ENCODE results near the gene SCART1.
"Not testable (repeated sequence)": the region's sequence is repeated elsewhere in the genome, so short reads cannot be mapped to it uniquely, and the experiment has no call there.

The SCART1 gene

DNA sequence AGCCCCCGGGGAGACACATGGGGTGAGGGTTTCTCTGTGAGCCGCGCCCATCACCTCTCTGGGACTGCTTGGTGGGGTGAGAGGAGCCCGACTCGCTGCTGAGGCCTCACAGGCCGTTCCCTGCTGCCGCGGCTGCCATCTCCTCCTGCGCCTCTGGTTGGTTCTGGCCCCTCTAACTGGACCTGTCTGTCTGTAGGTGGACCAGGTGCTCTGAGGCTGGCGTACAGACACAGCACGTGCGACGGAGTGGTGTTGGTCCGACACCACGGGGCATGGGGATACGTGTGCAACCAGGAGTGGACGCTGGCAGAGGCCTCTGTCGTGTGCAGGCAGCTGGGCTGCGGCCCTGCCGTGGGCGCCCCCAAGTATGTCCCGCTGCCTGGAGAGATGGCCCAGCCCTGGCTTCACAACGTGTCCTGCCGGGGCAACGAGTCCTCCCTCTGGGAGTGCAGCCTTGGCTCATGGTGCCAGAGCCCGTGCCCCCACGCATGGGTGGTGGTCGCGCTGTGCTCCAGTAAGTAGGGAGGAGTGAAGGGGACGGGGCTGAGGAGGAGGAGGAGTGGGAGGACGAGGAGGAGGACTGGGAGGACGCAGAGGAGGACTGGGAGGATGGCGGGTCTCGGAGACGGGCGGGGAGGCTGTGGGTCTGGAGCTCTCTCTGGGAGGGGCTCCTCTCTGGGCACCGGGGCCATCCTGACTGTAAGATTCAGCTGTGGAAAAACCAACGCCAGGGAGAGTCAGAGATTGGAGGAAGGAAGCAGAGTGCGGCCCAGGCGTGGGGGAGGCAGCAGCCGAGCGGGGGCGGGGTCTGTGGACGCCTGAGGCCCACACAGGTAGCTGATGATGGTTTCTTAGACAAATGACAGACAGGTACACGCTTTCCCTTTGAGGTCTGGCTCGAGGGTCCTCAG lies 2.6 kb downstream of the SCART1 start:
- no peak for DNase-seq (ENCODE audit: low read depth)

DNA sequence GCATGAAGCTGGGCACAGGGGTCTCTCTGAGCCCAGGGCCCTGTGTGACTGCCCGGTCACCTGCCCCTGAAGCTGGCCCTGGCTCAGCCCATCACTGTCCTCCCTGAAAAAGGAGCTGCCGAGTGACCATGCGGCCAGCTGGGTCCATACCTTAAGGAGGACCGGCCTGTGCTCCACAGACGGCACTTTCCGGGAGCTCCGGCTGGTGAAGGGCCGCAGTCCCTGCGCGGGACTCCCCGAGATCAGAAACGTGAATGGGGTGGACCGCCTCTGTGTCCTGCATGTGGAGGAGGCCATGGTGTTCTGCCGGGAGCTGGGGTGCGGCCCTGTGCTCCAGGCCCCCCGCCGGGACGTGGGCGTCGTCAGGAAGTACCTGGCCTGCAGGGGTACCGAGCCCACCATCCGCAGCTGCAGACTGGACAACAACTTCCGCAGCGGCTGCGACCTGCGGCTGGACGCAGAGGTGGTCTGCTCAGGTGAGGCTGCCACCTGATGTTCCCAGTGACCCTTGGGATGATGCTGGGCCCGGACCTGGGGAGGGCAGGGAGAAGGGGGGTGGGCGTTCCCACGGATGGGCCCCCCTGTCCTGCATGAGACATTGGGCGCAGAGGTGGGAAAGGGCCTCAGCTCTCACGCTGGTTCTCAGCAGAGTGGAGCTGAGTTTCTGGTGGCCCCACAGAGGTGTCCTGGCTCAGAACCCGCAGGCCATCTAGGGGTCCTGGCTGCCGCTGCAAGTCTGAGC lies 3.5 kb downstream of the SCART1 start:
- DNase-seq (ENCODE audit: low read depth), result no peak

DNA sequence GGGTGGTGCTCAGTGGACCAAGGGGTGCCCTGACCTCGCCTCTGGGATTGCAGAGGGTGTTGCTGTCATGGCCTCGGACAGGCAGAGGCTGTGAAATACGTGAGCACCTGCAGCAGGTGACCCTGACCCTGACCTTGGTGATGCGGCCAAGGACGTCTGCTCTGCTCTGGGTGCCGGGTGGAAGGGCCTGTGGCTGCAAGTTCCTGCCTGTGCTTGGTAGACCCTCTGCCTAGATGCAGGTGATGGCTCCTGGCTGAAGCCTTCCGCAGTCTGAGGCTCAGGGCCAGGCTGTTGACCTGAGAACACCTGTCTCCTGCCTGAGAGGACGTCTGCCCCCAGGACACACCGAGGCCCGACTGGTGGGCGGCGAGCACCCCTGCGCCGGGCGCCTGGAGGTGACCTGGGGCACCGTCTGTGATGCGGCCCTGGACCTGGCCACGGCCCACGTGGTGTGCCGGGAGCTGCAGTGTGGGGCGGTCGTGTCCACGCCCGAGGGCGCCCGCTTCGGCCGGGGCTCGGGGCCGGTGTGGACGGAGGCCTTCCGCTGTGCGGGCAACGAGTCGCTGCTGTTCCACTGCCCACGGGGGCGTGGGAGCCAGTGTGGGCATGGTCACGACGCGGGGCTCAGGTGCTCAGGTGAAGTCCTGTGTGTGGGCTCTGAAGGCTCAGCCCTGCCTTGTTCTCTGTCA lies 4.4 kb downstream of the SCART1 start:
- DNase-seq (ENCODE audit: low read depth), result no peak

DNA sequence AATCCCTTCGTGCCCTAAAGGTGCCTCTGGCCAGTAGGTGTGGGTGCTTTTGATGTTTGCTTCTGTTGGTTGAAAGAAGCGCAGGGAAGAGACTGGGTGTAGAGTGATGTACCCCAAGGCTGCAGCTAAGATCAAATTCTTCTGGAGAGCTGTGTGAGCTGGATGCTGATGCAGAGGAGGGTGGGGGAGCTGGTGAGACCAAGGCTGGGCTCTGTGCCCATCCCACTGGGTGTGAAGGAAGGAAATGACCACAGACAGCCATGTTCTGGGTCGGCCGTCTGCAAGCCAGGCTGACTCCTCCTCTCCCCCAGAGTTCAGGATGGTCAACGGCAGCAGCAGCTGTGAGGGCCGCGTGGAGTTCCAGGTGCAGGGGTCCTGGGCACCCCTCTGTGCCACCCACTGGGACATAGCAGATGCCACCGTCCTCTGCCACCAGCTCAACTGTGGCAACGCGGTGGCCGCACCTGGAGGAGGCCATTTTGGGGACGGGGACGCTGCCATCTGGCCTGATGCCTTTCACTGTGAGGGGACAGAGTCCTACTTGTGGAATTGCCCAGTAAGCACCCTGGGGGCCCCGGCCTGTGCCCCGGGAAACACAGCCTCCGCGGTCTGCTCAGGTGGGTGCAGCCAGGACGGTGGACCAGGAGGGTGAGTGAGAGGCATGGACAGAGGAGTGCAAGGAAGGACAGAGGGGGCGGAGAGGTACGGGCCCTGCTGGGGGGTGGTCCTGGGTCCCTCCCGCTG lies 5.1 kb downstream of the SCART1 start:
- no peak for DNase-seq (ENCODE audit: low read depth)

DNA sequence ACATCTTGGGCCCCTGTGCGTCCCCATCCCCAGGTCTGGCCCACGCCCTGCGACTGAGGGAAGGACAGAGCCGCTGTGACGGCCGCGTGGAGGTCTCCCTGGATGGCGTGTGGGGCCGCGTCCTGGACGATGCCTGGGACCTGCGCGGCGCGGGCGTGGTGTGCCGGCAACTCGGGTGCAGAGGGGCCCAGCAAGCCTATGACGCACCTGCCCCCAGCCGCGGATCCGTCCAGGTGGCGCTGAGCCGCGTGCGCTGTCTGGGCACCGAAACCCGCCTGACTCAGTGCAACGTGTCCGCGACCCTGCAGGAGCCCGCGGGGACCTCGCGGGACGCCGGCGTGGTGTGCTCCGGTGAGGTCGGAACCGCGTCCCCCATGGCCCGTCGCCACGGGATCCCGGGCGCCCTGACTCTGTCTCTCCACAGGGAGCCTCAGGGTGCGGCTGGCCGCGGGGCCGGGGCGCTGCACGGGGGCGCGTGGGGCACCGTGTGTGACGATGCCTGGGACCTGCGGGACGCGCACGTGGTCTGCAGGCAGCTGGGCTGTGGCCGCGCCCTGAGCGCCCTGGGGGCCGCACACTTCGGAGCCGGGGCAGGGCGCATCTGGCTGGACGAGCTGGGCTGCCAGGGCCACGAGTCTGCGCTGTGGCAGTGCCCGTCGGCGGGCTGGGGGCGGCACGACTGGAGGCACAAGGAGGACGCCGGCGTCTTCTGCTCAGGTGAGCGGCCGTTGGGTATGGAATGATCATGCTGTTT lies 5.9 kb downstream of the SCART1 start:
- DNase-seq (ENCODE audit: low read depth), result no peak

DNA sequence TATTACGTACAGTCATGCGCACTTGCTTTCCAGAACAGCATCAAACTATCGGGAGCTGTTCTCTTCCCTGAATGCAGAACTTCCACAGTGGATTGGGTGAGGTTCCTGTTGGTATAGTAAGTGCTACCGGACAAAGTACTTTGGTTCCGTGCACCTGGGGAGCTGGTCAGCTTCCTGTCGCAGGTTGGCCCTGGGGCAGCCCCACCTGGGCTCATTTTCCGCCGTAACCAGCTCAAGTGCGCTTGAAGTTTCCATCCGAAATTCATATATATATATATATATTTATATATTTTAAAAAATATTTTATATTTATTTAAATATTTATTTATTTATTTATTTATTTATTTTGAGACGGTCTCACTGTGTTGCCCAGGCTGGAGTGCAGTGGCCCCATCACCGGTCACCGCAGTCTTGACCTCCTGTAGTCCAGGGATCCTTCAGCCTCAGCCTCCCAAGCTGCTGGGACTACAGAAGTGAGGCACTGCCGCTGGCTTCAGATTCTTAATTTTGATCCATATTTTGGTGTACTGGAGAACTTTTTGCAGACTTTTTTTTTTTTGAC lies 6.5 kb downstream of the SCART1 start:
- DNase-seq (ENCODE audit: low read depth), result no peak

DNA sequence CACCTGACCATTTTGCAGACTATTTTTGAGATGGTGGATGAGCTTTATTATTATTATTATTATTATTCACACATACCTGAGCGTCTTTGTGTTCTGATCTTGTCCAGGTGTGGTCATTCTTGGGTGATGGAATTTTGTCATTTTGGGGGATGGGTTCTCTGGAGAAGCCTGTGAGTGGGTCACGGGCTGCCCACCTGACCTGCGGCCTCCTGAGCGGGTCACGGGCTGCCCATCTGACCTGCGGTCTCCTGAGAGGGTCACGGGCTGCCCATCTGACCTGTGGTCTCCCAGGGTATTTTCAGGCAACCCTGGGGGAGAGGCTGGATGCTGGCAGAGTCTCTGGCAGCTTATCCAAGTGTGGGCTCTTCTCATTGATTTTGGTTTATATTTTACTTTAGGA lies 7.3 kb downstream of the SCART1 start:
- no peak for DNase-seq (ENCODE audit: low read depth)

DNA sequence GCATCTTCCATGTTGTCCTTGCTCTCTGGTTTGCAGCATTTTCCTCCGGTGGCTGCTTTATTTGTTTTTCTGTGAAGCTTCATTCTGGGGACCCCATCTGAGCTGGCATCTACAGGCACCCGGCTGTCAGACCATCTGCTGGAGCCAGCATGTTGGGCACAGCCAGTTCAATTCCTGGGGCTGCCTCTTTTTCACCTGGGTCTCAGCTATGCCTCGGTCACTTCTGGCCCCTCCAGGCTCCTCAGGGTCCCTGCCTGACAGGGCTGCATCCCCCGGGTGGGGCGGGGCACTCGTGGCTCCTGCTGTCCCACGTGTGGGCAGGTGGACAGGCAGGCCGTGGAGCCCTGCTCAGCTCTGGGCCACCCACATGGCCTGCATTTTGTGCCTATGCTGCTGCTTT lies 8.1 kb downstream of the SCART1 start:
- DNase-seq (ENCODE audit: low read depth), result no peak

DNA sequence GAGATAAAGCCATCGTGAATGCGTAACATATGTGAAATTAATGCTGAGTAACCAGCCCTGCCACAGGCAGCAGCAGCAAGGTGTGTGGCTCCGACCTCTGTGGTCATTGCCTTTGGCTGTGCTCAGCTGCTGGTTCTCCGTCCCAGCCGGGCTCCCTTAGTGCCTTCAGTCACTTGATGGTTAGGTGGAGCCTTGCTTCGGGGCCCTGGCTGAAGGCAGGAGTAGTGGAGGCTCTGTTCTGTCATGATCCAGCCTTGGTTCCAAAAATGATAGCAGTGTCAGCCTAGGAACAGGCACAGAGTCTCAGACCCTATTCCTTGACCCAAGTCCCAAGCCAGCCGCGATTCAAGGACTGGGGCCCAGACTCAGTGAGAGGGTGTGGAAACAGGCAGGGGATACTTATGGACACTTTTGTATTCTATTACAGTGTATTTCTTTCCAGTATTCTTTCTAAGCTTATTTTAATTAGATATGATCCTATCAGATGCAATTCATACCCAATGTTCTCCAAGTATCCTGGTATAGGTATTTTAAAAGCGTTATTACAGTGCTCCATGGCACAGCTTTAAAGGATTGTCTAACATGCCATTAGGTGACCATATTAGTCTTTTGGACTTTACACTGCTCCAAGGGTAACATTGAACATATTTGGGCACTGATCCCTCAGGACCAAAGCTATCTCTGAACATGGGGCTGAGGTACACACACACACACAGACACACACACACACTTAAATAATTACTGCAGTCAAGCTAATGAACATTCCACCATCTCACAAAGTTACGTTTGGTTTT lies 9.0 kb downstream of the SCART1 start:
- DNase-seq (ENCODE audit: low read depth), result no peak

DNA sequence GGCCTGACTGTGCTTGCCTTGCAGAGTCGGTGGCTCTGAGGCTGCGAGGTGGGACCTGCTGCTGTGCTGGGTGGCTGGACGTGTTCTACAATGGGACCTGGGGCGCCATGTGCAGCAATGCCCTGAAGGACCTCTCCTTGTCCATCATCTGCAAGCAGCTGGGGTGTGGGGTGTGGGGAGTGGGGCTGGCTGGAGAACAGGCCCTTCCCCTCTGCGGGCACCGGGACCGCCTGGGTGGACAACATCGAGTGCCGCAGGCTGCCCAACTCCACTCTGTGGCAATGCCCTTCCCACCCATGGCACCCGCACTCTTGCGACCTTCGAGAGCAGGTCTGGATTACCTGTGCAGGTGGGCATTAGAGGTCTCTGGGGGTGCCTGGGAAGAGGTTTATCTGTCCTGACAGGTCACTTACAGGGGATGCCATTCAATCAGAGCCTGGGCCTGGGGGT lies 10.9 kb downstream of the SCART1 start:
- no peak for DNase-seq (ENCODE audit: low read depth)

DNA sequence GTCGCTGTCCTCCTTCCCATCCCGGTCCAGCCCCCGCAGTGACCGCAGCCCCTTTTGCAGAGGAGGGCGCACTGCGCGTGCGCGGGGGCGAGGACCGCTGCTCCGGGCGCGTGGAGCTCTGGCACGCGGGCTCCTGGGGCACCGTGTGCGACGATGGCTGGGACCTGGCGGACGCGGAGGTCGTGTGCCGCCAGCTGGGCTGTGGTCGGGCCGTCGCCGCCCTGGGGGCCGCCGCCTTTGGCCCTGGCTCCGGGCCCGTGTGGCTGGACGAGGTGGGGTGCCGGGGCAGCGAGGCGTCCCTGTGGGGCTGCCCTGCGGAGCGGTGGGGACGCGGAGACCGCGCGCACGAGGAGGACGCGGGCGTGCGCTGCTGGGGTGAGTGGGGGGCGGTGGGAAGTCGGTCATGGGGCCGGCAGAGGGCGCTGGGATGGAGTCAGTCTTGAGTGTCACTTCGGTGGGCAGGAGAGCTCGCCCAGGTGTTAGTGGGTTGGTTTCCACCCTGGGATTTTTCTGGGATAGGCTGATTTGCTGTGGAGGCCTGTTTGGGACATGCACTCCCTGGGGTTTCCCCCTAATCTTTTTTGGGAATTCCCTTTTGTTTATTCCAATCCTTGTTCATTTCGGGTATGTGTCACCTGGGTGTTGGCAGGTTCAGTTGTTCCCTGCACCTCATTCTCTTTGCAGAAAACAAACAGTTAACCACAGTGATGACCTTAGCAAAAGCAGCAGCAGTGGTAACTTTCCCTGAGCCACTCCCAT lies 11.6 kb downstream of the SCART1 start:
- DNase-seq (ENCODE audit: low read depth), result no peak

DNA sequence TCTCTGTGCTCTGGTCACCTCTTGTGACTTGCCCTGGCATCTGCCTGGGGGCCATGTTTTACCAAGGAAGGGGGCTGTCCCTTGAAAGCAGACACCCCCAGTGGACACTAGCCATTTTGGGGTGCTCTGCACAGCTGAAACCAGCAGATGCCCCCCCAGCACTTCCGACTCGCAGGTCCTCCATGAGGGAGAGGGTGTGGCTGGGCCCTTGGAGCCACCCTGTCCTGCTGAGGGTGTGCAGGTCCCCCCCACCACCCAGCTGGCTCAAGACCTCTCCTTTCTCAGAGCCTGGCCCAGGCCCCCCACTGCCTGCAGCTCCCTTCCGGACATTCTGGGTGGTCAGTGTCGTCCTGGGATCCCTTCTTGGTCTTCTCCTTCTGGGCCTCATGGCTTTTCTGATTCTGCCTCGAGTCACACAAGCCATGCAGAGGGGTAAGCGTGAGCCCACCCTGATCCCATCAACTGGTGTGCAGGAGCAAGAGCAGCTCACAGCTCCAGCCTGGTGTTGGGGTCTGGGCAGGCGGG lies 12.3 kb downstream of the SCART1 start:
- no peak for DNase-seq (ENCODE audit: low read depth)

DNA sequence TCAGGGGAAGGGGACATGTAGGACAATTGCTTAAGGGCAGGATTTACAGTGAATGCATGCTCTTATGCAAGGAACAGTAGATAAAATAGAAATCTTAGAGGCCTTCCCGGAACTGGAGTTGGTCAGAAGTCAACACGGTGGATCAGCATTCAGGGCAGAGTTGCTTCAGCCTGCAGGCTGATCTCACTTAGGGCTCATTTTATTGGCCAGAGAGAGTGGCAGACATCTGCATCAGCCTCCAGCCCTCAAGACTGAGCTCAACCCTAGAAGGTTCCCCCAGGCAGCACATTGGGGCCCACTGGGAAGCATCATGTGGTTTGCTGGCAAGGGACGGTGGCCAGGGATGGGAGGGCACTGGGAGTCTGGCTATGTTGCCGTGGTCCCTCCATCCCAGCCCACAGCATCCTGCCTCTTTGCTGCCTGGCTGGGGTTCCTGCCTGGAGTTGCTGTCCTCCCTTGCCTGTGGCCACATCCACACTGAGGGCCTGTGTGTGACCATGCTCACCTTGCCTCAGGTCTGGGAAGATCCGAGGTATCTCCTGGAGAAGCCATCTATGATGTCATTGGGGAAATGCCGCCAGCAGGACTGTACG lies 13.0 kb downstream of the SCART1 start:
- no peak for DNase-seq (ENCODE audit: low read depth)

DNA sequence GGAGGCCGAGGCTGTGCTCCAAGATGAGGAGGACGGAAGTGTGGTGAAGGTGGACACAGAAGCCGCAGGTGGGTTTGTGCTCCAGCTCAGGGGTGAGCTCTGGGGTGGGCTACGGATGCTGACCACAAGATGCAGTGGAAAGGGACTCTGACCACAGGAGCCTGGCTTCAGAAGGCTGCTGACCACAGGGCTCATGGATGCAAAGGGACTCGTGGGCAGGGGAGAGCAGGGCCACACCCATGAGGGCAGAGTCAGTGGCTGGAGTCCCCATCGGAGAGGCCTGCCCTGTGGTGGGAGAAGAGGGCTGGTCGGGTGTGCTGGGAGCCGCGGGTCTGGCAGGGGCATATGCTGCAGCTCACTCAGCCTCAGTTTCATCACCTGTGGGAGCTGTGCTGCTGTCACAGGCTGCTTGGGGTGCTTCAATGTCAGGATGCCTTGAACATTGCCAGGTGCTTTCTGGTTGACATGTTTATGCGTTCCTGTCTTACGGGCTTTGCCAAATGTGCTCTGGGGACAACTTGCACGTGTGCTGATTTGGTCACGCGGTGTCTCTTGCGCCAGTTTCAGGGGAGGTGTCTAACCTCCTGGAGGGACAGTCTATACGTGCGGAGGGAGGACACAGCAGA lies 13.7 kb downstream of the SCART1 start:
- DNase-seq (ENCODE audit: low read depth), result no peak

DNA sequence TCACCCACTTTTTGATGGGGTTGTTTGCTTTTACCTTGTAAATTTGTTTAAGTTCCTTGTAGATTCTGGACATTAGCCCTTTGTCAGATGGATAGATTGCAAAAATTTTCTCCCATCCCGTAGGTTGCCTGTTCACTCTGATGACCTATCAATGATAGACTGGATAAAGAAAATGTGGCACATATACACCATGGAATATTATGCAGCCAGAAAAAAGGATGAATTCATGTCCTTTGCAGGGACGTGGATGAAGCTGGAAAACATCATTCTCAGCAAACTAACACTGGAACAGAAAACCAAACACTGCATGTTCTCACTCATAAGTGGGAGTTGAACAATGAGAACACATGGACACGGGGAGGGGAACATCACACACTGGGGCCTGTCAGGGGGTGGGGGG lies 15.5 kb downstream of the SCART1 start:
- DNase-seq (ENCODE audit: low read depth), result not testable (repeated sequence)

DNA sequence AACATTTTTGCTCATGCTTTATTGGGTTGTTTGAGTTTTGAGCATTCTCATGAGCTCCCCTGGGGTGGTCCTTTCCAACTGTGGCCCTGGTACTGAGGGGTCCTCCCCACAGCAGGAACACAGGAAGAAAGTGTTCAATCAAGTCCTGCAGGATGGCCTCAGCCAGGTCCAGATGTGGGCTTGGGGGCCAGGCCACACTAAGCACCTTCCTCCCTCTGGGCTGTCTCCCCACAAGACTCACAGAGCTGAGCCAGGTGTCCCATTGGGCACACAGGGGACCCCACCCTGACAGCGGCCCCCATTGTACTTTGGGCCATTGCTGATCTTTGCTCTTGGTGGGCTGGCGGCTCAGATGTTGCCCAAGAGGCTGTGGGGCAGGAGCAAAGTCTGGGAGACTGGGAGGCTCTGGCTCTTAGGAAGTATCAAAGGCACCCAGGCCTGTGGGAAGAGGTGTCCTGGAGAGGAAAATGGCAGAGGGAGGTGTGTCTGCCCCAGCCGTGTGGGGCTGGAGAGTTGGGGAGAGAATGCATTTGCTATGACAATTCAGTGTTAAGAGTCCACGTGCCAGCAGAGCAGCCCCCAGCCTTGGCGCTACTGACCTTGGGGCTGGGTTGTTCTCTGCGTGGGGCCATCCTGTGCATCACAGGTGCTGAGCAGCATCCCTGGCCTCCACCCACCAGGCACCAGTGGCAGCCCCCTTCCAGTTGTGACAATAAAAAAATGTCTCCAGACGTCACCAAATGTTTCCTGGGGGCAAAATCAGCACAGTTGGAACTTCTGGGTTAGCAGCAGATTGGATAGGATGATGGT lies 17.8 kb downstream of the SCART1 start:
- no peak for DNase-seq (ENCODE audit: low read depth)

DNA sequence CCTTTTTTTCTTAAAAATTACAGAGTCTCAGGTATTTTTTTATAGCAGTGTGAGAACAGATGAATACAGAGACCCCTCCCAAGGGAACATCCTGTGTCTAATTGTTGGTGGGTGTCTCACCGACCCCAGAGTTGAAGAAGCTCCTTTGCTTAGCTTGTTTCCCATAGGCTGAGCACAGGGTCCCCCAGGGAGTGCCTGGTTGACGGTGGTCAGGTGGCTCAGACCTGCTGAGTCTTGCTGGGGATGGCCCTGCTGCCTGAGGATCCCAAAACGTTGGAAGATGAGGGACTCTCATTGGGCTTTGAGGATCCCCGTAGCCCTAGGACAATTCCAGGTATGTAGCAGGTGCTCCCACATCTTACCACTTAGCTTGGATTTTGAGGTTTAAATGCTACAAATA lies 19.5 kb downstream of the SCART1 start:
- no peak for DNase-seq (ENCODE audit: low read depth)
